PC-3 (cell line): ENCODE results near the gene DSEL.

ENCODE experiments used
- EZH2phosphoT487 ChIP-seq: fragments of 300-600 bp; sonication (generic); IDR thresholded peaks from 2 replicates; pipeline ENCODE4 v1.6.1; 2018; ENCODE audit warnings: mild to moderate bottlenecking, antibody characterized with exemption, low read length, borderline replicate concordance
- TF ChIP-seq, protein P1 (sequence below): fragments of 300-600 bp; sonication (generic); conservative IDR thresholded peaks from 2 replicates; pipeline ENCODE4 v1.5.1; 2017; ENCODE audit warnings: antibody characterized with exemption, low read depth, mild to moderate bottlenecking, low read length

DNA sequence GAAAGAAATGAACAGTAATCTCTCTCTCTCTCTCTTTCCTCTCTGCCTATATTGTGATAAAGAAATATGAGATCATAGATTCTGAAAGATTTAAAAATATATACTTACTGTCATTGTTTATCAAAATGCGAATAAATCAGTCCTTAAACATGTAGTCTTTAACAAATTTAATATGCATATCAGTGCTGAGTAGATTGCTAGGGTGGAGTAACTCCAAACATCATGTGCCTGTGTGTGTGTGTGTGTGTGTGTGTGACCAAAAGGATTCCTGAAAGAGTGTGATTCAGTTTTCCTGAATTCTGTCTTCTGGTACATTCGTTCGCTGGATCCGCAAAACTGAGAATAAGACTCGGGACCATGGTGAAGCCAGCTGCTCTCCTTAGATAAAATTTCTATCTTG lies 24.0 kb upstream of the DSEL start:
- TF ChIP-seq EZH2phosphoT487, result no peak
- TF ChIP-seq, protein P1, sequence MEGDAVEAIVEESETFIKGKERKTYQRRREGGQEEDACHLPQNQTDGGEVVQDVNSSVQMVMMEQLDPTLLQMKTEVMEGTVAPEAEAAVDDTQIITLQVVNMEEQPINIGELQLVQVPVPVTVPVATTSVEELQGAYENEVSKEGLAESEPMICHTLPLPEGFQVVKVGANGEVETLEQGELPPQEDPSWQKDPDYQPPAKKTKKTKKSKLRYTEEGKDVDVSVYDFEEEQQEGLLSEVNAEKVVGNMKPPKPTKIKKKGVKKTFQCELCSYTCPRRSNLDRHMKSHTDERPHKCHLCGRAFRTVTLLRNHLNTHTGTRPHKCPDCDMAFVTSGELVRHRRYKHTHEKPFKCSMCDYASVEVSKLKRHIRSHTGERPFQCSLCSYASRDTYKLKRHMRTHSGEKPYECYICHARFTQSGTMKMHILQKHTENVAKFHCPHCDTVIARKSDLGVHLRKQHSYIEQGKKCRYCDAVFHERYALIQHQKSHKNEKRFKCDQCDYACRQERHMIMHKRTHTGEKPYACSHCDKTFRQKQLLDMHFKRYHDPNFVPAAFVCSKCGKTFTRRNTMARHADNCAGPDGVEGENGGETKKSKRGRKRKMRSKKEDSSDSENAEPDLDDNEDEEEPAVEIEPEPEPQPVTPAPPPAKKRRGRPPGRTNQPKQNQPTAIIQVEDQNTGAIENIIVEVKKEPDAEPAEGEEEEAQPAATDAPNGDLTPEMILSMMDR, result no peak
